ENCODE data around the gene GMCL1. TPM values are rescaled to one million over a fixed set of nuclear protein-coding genes. Genes with fewer than 3 reads are reported as not detected.
A peak's percentile ranks its signal among the peaks of the same experiment; 100 is the strongest.

Gene GMCL1
- total and polyA plus RNA-seq, 2 experiments from 2014 or later = 27.0 to 27.3 TPM

DNA sequence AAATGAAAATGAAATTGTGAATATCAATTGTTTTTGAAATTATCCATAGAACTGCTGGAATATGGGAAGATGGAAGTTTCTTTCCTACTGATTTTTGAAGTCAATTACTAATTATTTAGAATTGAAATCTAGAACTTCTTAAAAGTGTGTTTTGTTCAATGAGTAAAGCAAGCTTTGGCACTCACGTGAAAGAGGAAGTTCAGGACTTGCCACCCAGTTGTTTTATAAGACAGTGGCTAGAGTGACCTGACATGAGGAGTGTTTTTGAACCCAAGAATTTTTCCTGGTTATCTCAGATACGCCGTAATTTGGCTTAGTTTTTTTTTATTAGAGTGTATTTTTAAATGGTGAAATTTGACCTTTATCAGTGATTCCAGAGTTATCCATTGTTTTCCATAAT, 88.9 kb downstream of the GMCL1 start (continued):
- TF ChIP-seq, protein P1, sequence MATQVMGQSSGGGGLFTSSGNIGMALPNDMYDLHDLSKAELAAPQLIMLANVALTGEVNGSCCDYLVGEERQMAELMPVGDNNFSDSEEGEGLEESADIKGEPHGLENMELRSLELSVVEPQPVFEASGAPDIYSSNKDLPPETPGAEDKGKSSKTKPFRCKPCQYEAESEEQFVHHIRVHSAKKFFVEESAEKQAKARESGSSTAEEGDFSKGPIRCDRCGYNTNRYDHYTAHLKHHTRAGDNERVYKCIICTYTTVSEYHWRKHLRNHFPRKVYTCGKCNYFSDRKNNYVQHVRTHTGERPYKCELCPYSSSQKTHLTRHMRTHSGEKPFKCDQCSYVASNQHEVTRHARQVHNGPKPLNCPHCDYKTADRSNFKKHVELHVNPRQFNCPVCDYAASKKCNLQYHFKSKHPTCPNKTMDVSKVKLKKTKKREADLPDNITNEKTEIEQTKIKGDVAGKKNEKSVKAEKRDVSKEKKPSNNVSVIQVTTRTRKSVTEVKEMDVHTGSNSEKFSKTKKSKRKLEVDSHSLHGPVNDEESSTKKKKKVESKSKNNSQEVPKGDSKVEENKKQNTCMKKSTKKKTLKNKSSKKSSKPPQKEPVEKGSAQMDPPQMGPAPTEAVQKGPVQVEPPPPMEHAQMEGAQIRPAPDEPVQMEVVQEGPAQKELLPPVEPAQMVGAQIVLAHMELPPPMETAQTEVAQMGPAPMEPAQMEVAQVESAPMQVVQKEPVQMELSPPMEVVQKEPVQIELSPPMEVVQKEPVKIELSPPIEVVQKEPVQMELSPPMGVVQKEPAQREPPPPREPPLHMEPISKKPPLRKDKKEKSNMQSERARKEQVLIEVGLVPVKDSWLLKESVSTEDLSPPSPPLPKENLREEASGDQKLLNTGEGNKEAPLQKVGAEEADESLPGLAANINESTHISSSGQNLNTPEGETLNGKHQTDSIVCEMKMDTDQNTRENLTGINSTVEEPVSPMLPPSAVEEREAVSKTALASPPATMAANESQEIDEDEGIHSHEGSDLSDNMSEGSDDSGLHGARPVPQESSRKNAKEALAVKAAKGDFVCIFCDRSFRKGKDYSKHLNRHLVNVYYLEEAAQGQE (IDR thresholded peaks at IDR 0.05; ENCODE audit: unreplicated experiment) = no peak

DNA sequence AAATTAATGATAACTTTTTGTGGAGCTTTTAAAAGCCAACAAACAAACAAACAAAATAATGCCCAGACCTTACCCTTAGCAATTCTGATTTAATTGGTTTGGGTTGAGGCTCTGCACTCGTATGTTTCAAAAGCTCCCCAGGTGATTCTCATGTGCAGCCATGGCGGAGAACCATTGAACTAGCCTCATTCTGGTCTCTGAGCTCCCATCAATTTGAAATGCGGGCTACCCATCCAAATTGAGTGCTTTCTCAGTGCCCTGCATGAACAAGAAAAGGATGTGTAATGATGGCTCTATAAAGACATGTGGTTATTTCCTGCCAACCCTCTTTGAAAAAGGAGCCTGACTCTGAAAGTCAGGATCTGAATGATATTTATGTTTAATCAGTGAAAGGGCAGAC, 93.7 kb downstream of the GMCL1 start:
- no peak overlapping the region for H2AFZ ChIP-seq
- no peak overlapping the region for H3K4me3 ChIP-seq
- H3K9me2 ChIP-seq (ENCODE audit: insufficient read depth) = no peaks in the 10 kb centered on the region
- Mint-ChIP-seq H3K27me3 (ENCODE audit: insufficient read depth, low read depth, poor library complexity) (no peaks in the 10 kb centered on the region), H3K4me3 (no peak overlapping the region), H3K27ac (no peak overlapping the region), H3K36me3 (ENCODE audit: low read depth) (no peaks in the 10 kb centered on the region), H3K9me3 (no peaks in the 10 kb centered on the region), H3K4me1 (no peaks in the 10 kb centered on the region)
- DNase-seq (ENCODE audit: low spot score) (no peak), ATAC-seq (no peak)
- H3K36me3 ChIP-seq (ENCODE audit: insufficient read depth) = no peaks in the 10 kb centered on the region
- no peaks in the 10 kb centered on the region for H3K27me3 ChIP-seq (ENCODE audit: insufficient read depth)
- H3K27ac ChIP-seq (ENCODE audit: low read depth) = peak overlapping the region; percentile 7; the same call in 1 of the 2 replicates
- H4K20me1 ChIP-seq (replicated peaks; ENCODE audit: insufficient read depth) = no peaks in the 10 kb centered on the region
- no peaks in the 10 kb centered on the region for H3F3A ChIP-seq (replicated peaks; ENCODE audit: low read depth)
- no peak overlapping the region for H3K4me2 ChIP-seq
- no peaks in the 10 kb centered on the region for H3K4me1 ChIP-seq (ENCODE audit: insufficient read depth)
- no peaks in the 10 kb centered on the region for H3K79me2 ChIP-seq (replicated peaks; ENCODE audit: insufficient read depth)
- TF ChIP-seq, protein P2, sequence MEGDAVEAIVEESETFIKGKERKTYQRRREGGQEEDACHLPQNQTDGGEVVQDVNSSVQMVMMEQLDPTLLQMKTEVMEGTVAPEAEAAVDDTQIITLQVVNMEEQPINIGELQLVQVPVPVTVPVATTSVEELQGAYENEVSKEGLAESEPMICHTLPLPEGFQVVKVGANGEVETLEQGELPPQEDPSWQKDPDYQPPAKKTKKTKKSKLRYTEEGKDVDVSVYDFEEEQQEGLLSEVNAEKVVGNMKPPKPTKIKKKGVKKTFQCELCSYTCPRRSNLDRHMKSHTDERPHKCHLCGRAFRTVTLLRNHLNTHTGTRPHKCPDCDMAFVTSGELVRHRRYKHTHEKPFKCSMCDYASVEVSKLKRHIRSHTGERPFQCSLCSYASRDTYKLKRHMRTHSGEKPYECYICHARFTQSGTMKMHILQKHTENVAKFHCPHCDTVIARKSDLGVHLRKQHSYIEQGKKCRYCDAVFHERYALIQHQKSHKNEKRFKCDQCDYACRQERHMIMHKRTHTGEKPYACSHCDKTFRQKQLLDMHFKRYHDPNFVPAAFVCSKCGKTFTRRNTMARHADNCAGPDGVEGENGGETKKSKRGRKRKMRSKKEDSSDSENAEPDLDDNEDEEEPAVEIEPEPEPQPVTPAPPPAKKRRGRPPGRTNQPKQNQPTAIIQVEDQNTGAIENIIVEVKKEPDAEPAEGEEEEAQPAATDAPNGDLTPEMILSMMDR (conservative IDR thresholded peaks at IDR 0.05; ENCODE audit: low read depth in 2 of 2) = no peak
- TF ChIP-seq POLR2AphosphoS5 (IDR thresholded peaks at IDR 0.05; ENCODE audit: low read depth) (no peak), NANOG (IDR thresholded peaks at IDR 0.05; ENCODE audit: borderline replicate concordance) (no peak), CREB1 (CRISPR knock-in tag; IDR thresholded peaks at IDR 0.05; ENCODE audit: low read depth) (no peak), STAT1 (IDR thresholded peaks at IDR 0.05; ENCODE audit: unreplicated experiment) (no peak), ZNF114 (CRISPR knock-in tag; IDR thresholded peaks at IDR 0.05) (no peak), EZH2 (IDR thresholded peaks at IDR 0.05; ENCODE audit: low read depth, unreplicated experiment) (no peak)
- TF ChIP-seq, protein P3, sequence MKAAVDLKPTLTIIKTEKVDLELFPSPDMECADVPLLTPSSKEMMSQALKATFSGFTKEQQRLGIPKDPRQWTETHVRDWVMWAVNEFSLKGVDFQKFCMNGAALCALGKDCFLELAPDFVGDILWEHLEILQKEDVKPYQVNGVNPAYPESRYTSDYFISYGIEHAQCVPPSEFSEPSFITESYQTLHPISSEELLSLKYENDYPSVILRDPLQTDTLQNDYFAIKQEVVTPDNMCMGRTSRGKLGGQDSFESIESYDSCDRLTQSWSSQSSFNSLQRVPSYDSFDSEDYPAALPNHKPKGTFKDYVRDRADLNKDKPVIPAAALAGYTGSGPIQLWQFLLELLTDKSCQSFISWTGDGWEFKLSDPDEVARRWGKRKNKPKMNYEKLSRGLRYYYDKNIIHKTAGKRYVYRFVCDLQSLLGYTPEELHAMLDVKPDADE (IDR thresholded peaks at IDR 0.05) = no peak
- TF ChIP-seq, protein P1 (IDR thresholded peaks at IDR 0.05; ENCODE audit: unreplicated experiment) = no peak

Data from GM23338 (cell line).